ENCODE results near the gene SAV1.
"Not testable (repeated sequence)": the region's sequence is repeated elsewhere in the genome, so short reads cannot be mapped to it uniquely, and the experiment has no call there.

Gene SAV1

DNA sequence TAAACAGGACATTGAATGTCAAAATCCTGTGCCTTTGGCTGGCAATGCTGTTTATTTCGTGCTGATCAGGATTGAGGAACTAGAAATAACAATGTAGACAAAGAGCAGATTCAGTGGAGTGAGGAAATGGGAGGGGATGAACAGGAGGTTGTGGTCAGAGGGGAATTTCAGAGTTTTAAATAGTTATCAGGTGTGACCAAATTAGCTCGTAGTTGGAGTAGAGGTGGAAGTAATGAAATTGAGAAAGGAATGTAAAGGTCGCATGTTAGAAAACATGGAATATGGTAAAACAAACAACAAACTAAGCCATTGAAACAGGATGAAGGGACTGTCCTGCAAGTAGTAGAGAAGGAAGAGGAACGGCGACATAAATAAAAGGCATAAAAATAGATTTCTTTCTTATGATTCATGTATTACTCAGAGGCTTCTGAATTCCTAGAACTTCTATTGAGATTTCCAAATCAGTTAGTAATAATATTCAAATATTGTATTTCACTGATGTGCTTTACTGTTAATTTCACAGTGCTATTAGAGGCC is 9.5 kb upstream of the SAV1 start:
- H3K4me1 ChIP-seq (ENCODE audit: control insufficient read depth, low read depth, low read length): no peaks in the 10 kb centered on the region
- H3K9me3 ChIP-seq (ENCODE audit: control insufficient read depth, low read depth, low read length): no peaks in the 10 kb centered on the region
- no peak overlapping the region for H3K27ac ChIP-seq (ENCODE audit: low read length)
- H3K9ac ChIP-seq (ENCODE audit: low read length): no peak overlapping the region
- H3K4me3 ChIP-seq (ENCODE audit: low read length): no peak overlapping the region
- H3K27me3 ChIP-seq (ENCODE audit: control insufficient read depth, insufficient read depth, low read length): no peaks in the 10 kb centered on the region
- no peaks in the 10 kb centered on the region for H3K36me3 ChIP-seq (ENCODE audit: control insufficient read depth, low read depth, low read length)

DNA sequence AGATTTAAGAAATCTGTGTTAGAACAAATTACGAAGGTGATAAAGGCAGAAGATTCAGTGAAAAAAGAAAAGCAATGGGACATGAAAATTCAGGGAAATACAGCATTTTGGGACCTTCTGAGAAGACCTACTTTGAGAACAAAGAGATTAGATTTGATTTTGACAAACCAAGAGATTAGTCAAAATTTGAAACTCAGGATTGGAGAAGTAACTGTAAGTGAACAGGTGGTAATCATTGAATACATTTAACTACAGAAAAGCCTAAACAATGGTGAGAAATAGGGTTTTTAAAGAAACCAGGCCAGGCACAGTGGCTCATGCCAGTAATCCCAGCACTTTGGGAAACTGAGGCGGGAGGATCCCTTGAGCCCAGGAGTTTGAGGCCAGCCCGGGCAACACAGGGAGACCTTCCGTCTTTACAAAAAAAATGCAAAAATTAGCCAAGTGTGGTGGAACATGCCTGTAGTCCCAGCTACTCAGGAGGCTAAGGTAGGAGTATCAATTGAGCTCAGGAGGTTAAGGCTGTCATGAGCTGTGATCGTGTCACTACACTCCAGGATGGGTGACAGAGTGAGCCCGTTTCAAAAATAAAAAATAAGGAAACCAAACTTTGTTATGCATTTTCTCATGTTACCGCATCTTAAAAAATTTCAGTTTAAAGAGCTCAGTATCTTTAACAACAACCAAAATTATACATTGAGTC is 8.9 kb upstream of the SAV1 start:
- Histone ChIP-seq H3K4me1 (ENCODE audit: control insufficient read depth, low read depth, low read length) (no peaks in the 10 kb centered on the region), H3K27me3 (ENCODE audit: control insufficient read depth, insufficient read depth, low read length) (no peaks in the 10 kb centered on the region), H3K4me3 (ENCODE audit: low read length) (no peak overlapping the region), H3K9ac (ENCODE audit: low read length) (no peak overlapping the region), H3K36me3 (ENCODE audit: control insufficient read depth, low read depth, low read length) (no peaks in the 10 kb centered on the region), H3K27ac (ENCODE audit: low read length) (no peak overlapping the region), H3K9me3 (ENCODE audit: control insufficient read depth, low read depth, low read length) (no peaks in the 10 kb centered on the region)

DNA sequence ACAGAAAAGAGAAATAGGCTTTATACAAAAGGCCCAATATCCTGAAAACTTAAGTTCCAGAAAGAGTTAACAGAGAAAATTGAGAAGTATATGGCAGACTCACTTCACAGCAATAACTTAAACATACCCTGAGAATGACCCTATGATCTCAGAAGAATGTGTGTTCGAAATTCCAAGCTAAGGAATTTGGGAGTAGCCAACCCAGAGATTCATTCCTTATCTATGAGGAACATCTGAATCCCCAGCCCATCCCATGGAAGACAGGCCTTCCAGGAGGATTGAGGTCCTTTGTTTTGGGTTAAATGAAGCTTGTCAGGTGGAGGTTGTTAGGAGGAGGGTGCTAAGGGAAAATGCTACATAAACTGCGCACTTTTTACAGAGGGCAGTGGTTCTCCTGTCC is 7.5 kb upstream of the SAV1 start:
- Histone ChIP-seq H3K9me3 (ENCODE audit: control insufficient read depth, low read depth, low read length) (no peaks in the 10 kb centered on the region), H3K36me3 (ENCODE audit: control insufficient read depth, low read depth, low read length) (no peaks in the 10 kb centered on the region), H3K4me1 (ENCODE audit: control insufficient read depth, low read depth, low read length) (peaks cover 5% of the 10 kb centered on the region), H3K27ac (ENCODE audit: low read length) (no peak overlapping the region), H3K9ac (ENCODE audit: low read length) (no peak overlapping the region), H3K27me3 (ENCODE audit: control insufficient read depth, insufficient read depth, low read length) (no peaks in the 10 kb centered on the region), H3K4me3 (ENCODE audit: low read length) (no peak overlapping the region)

DNA sequence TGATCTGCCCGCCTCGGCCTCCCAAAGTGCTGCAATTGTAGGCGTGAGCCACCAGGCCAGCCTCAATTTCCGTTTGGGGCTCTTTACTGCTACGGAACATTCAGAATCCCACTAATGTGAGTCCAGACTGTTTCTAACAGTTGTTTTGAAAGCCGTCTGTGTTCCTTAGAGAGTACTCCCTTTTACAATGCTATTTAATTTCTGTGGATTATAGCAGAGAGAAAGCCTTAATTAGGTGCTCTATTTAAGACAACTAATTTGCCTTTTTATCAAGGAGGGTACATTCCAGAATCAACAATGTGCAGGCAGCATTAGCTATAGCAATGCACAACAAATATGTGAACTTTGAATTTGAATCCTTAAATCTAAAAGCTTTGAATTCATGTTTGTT is 2.8 kb upstream of the SAV1 start:
- Histone ChIP-seq H3K9me3 (ENCODE audit: control insufficient read depth, low read depth, low read length) (no peaks in the 10 kb centered on the region), H3K27ac (ENCODE audit: low read length) (no peak overlapping the region), H3K27me3 (ENCODE audit: control insufficient read depth, insufficient read depth, low read length) (no peaks in the 10 kb centered on the region), H3K4me1 (ENCODE audit: control insufficient read depth, low read depth, low read length) (peaks cover 33% of the 10 kb centered on the region), H3K4me3 (ENCODE audit: low read length) (no peak overlapping the region), H3K36me3 (ENCODE audit: control insufficient read depth, low read depth, low read length) (no peaks in the 10 kb centered on the region), H3K9ac (ENCODE audit: low read length) (peak overlapping the region; percentile 84)

DNA sequence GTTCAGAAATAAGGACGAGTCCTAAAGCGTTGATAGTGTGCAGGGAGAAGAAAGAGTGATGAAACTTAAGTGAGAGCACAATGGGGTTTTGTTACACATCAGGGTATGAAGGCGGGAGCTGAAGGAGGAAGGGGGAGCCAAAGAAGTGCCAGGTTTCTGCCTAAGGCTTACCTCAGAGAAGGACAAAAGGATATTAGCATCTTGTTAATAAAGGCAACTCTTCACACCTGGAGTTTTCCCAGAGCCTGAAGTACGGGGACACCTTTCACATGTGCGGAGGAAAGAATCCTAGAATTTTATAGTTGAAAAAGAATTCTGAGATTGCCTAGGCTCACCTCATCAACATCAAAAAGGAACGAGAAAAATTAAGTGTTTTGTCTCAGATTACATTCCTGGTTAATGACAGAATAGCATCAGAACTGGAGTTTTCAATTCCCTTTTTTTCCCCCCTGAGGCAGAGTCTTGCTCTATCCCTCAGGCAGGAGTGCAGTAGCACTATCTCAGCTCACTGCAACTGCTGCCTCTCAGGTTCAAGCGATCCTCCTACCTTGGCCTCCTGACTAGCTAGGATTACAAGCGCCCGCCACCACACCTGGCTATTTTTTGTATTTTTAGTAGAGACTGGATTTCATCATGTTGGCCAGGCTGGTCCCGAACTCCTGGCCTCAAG is 2.2 kb upstream of the SAV1 start:
- peak overlapping the region; percentile 36 for H3K27ac ChIP-seq (ENCODE audit: low read length)
- no peaks in the 10 kb centered on the region for H3K9me3 ChIP-seq (ENCODE audit: control insufficient read depth, low read depth, low read length)
- H3K4me3 ChIP-seq (ENCODE audit: low read length): peak overlapping the region; percentile 37
- H3K4me1 ChIP-seq (ENCODE audit: control insufficient read depth, low read depth, low read length): peaks cover 33% of the 10 kb centered on the region
- H3K36me3 ChIP-seq (ENCODE audit: control insufficient read depth, low read depth, low read length): no peaks in the 10 kb centered on the region
- H3K9ac ChIP-seq (ENCODE audit: low read length): peak overlapping the region; percentile 84
- H3K27me3 ChIP-seq (ENCODE audit: control insufficient read depth, insufficient read depth, low read length): no peaks in the 10 kb centered on the region

DNA sequence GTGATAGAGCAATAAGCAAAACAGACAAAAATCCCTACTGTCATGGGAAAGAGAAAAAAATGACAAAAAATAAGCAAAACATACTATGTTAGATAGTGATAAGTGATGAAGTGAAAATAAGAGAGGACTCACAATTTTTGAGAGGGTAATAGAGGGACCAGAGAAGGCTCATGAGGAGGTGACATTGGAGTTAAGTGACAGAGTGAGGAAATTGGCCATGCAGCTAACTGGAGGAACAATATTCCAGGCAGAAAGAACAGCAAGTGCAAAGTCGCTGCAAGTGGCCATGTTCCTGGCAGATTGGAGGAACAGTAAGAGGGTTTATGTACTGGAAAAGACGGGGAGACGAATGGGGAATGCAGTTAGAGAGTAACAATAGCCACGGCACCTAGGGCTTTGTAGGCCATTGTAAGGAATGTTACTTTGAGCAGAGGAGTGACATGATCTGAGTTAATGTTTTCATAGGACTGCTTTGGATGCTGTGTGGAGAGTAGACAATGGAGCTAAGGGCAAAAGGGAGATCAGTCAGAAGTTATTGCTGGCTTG is 1.4 kb upstream of the SAV1 start:
- Histone ChIP-seq H3K9me3 (ENCODE audit: control insufficient read depth, low read depth, low read length) (no peaks in the 10 kb centered on the region), H3K27me3 (ENCODE audit: control insufficient read depth, insufficient read depth, low read length) (no peaks in the 10 kb centered on the region), H3K4me1 (ENCODE audit: control insufficient read depth, low read depth, low read length) (peaks cover 33% of the 10 kb centered on the region), H3K27ac (ENCODE audit: low read length) (peak overlapping the region; percentile 36), H3K9ac (ENCODE audit: low read length) (peak overlapping the region; percentile 84), H3K36me3 (ENCODE audit: control insufficient read depth, low read depth, low read length) (peaks cover 4% of the 10 kb centered on the region), H3K4me3 (ENCODE audit: low read length) (peak overlapping the region; percentile 100)

DNA sequence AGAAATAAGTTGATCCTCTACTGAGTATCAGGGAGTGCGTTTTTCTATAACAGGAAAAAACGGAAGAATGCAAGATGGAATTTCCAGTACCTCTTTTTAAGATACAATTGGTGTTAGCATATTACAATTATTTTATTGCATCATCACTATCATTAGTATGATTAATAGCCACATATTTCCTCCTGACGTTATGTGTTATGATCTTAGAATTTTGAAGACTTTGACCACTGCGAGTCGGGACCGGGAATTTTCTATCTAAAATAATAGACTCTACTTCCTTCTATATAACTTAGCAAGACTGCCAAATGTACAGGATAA is 679 bp upstream of the SAV1 start:
- Histone ChIP-seq H3K9ac (ENCODE audit: low read length) (peak overlapping the region; percentile 84), H3K27me3 (ENCODE audit: control insufficient read depth, insufficient read depth, low read length) (no peaks in the 10 kb centered on the region), H3K9me3 (ENCODE audit: control insufficient read depth, low read depth, low read length) (no peaks in the 10 kb centered on the region), H3K27ac (ENCODE audit: low read length) (peak overlapping the region; percentile 73), H3K4me1 (ENCODE audit: control insufficient read depth, low read depth, low read length) (peaks cover 33% of the 10 kb centered on the region), H3K4me3 (ENCODE audit: low read length) (peak overlapping the region; percentile 100), H3K36me3 (ENCODE audit: control insufficient read depth, low read depth, low read length) (peaks cover 5% of the 10 kb centered on the region)

DNA sequence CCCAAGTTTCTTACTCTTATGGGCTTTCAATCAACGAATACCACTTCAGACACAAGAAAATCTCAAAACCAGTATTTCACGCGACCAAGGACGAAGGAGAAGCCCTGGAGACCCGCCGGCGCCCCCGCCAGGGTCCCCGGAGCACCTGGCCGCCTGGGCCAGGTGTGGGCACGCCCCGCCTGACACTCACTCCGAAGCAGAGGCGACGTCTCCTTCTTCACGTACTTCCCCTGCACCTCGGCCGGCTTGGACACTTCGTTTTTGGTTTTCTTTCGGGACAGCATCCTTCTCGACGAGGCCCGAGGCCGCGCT is 466 bp downstream of the SAV1 start:
- Histone ChIP-seq H3K27me3 (ENCODE audit: control insufficient read depth, insufficient read depth, low read length) (no peaks in the 10 kb centered on the region), H3K9me3 (ENCODE audit: control insufficient read depth, low read depth, low read length) (no peaks in the 10 kb centered on the region), H3K4me1 (ENCODE audit: control insufficient read depth, low read depth, low read length) (peaks cover 33% of the 10 kb centered on the region), H3K36me3 (ENCODE audit: control insufficient read depth, low read depth, low read length) (peaks cover 5% of the 10 kb centered on the region), H3K9ac (ENCODE audit: low read length) (peak overlapping the region; percentile 84), H3K27ac (ENCODE audit: low read length) (peak overlapping the region; percentile 67), H3K4me3 (ENCODE audit: low read length) (peak overlapping the region; percentile 100)

DNA sequence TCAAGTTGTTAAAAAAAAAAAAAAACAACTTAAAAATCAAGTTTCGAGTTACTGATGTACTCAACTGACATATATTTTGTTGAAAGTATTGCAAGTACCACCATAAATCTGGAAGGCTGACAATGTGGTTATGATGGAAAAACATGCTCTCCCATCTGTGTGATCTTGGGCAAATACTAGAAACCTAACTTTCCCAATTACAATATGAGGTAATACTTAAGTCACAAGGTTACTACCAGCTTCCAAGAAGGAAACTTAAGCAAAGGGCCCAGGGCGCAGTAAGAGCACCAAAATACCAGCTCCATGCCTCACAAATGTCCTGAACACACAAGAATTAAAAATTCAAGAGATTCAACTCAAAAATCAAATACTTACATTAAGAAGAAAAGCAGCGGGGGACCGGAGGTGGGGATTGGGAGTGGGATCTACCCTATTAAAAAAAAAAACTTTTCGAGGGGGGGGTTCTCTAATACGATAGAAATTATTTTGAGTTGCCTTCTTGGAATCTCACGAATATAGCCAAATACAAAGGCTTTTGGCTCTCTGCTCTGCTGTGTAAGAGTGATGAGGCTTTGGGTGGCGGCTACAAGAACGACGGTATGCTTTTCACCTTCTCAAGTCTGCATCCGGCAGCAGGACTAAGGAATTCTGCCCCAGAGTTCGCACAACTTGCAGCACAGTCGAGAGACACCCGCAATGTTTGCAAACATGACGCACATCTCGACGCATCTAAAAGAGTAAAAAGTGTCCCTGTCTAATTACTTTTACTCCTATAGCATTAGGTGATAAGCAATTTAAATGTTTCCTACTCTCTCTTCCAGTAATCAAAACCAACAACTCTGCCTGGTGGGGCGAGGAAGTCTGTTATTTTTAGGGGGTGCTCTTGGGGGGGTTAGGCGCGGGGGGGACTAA is 1.1 kb downstream of the SAV1 start:
- H3K4me1 ChIP-seq (ENCODE audit: control insufficient read depth, low read depth, low read length): peaks cover 33% of the 10 kb centered on the region
- peak overlapping the region; percentile 67 for H3K27ac ChIP-seq (ENCODE audit: low read length)
- H3K36me3 ChIP-seq (ENCODE audit: control insufficient read depth, low read depth, low read length): peaks cover 5% of the 10 kb centered on the region
- H3K27me3 ChIP-seq (ENCODE audit: control insufficient read depth, insufficient read depth, low read length): no peaks in the 10 kb centered on the region
- peak overlapping the region; percentile 100 for H3K4me3 ChIP-seq (ENCODE audit: low read length)
- H3K9me3 ChIP-seq (ENCODE audit: control insufficient read depth, low read depth, low read length): no peaks in the 10 kb centered on the region
- peak overlapping the region; percentile 84 for H3K9ac ChIP-seq (ENCODE audit: low read length)

DNA sequence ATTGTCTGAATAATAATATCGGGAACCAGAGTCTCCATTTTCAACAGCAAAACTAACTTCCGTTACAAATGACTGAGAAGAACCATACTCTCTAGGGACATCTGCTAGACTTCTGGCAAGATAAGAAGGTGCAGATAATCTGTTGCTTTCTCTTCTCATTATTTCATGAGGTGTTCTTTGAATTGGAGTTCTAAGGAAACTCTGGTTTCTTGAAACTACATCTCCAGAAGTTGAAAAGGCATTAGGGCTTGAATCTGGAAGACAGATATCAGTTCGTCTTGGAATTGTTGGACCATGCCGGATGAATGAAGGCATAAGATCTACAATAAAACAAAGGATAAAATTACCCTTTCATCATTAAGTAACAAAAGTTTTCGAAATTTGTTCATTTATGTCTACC is 2.8 kb downstream of the SAV1 start:
- Histone ChIP-seq H3K4me1 (ENCODE audit: control insufficient read depth, low read depth, low read length) (peaks cover 25% of the 10 kb centered on the region), H3K4me3 (ENCODE audit: low read length) (peak overlapping the region; percentile 100), H3K36me3 (ENCODE audit: control insufficient read depth, low read depth, low read length) (peaks cover 20% of the 10 kb centered on the region)
- H3K9ac ChIP-seq (ENCODE audit: low read length); H3K27ac ChIP-seq (ENCODE audit: low read length); H3K9me3 ChIP-seq (ENCODE audit: control insufficient read depth, low read depth, low read length); H3K27me3 ChIP-seq (ENCODE audit: control insufficient read depth, insufficient read depth, low read length): not testable (repeated sequence)

DNA sequence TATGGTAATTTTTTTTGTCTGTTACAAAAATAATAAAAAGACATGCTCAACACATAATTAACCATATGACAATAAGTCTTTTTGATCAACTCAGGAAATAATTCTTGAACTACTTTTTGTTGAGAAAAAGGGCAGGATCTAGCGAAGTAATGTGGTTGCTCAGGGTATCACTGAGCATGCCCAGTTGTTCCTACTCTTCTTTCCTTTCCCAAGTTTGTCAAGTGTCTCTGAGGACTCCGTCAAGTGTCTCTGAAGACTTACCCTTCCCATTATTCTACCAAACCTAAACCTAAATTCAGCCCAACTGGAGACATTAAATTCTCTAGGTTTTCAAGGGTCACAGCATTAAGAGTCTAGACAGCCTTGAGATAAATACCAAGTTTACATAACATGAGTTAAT is 3.5 kb downstream of the SAV1 start:
- H3K9me3 ChIP-seq (ENCODE audit: control insufficient read depth, low read depth, low read length); H3K9ac ChIP-seq (ENCODE audit: low read length); H3K27me3 ChIP-seq (ENCODE audit: control insufficient read depth, insufficient read depth, low read length); H3K27ac ChIP-seq (ENCODE audit: low read length); H3K4me3 ChIP-seq (ENCODE audit: low read length): not testable (repeated sequence)
- Histone ChIP-seq H3K36me3 (ENCODE audit: control insufficient read depth, low read depth, low read length) (peaks cover 20% of the 10 kb centered on the region), H3K4me1 (ENCODE audit: control insufficient read depth, low read depth, low read length) (peaks cover 18% of the 10 kb centered on the region)
